Measurements from ENCODE around the gene AKR7A2. TPM values are rescaled to one million over a fixed set of nuclear protein-coding genes. Genes with fewer than 3 reads are reported as not detected.

Gene AKR7A2
- total RNA-seq, 1 donor from 2014 or later = 53.7 TPM

- TF ChIP-seq CTCF (IDR thresholded peaks at IDR 0.05; ENCODE audit: unreplicated experiment) = no peak
- Mint-ChIP-seq H3K27ac (no peak overlapping the region), H3K27me3 (ENCODE audit: low read depth) (no peaks in the 10 kb centered on the region), H3K4me1 (no peaks in the 10 kb centered on the region), H3K36me3 (peaks cover 14% of the 10 kb centered on the region), H3K9me3 (no peaks in the 10 kb centered on the region), H3K4me3 (no peak overlapping the region)
- no peak for DNase-seq (ENCODE audit: low spot score in 2 of 2, unreplicated experiment in 2 of 2)
These were observed 13.5 kb upstream of the AKR7A2 start for GRCh38 chr1:19325368-19325957.

GRCh38 chr1:19324665-19324990, 12.7 kb upstream of the AKR7A2 start:
- Mint-ChIP-seq H3K36me3 (peaks cover 13% of the 10 kb centered on the region), H3K27me3 (ENCODE audit: low read depth) (no peaks in the 10 kb centered on the region), H3K9me3 (no peaks in the 10 kb centered on the region), H3K4me3 (no peak overlapping the region), H3K27ac (no peak overlapping the region), H3K4me1 (no peaks in the 10 kb centered on the region)
- DNase-seq (ENCODE audit: low spot score in 2 of 2, unreplicated experiment in 2 of 2) = no peak
- TF ChIP-seq CTCF (IDR thresholded peaks at IDR 0.05; ENCODE audit: unreplicated experiment) = no peak

- Mint-ChIP-seq H3K4me1 (no peaks in the 10 kb centered on the region), H3K4me3 (no peak overlapping the region), H3K36me3 (peaks cover 15% of the 10 kb centered on the region), H3K27ac (no peak overlapping the region), H3K9me3 (no peaks in the 10 kb centered on the region), H3K27me3 (ENCODE audit: low read depth) (no peaks in the 10 kb centered on the region)
- DNase-seq (ENCODE audit: low spot score in 2 of 2, unreplicated experiment in 2 of 2) = no peak
- TF ChIP-seq CTCF (IDR thresholded peaks at IDR 0.05; ENCODE audit: unreplicated experiment) = no peak
These were observed 12.2 kb upstream of the AKR7A2 start for GRCh38 chr1:19323987-19324664.

- H3K9me3 Mint-ChIP-seq = no peaks in the 10 kb centered on the region
- H3K4me3 Mint-ChIP-seq = no peak overlapping the region
These were observed 10.5 kb upstream of the AKR7A2 start for GRCh38 chr1:19322481-19322880.

GRCh38 chr1:19321071-19321470, 9.1 kb upstream of the AKR7A2 start:
- no peak for TF ChIP-seq CTCF (IDR thresholded peaks at IDR 0.05; ENCODE audit: unreplicated experiment)
- Mint-ChIP-seq H3K27ac (no peak overlapping the region), H3K36me3 (peaks cover 16% of the 10 kb centered on the region), H3K27me3 (ENCODE audit: low read depth) (no peaks in the 10 kb centered on the region), H3K4me1 (no peaks in the 10 kb centered on the region), H3K4me3 (no peak overlapping the region), H3K9me3 (no peaks in the 10 kb centered on the region)
- no peak for DNase-seq (ENCODE audit: low spot score in 2 of 2, unreplicated experiment in 2 of 2)

More at GRCh38 chr1:19322481-19322880, 10.5 kb upstream of the AKR7A2 start:
- Mint-ChIP-seq H3K27me3 (ENCODE audit: low read depth) (no peaks in the 10 kb centered on the region), H3K27ac (no peak overlapping the region), H3K4me1 (no peaks in the 10 kb centered on the region), H3K36me3 (peaks cover 16% of the 10 kb centered on the region)
- TF ChIP-seq CTCF (IDR thresholded peaks at IDR 0.05; ENCODE audit: unreplicated experiment) = no peak
- DNase-seq (ENCODE audit: low spot score in 2 of 2, unreplicated experiment in 2 of 2) = no peak

Measured in mesothelial cell of epicardium (in vitro differentiated cells).